HG02678 (cell line): ENCODE results near the gene MYBL2.
"Not testable (repeated sequence)": the region's sequence is repeated elsewhere in the genome, so short reads cannot be mapped to it uniquely, and the experiment has no call there.

Experiments
- ATAC-seq: cut with Tn5 transposase; IDR thresholded peaks from one replicate; pipeline ENCODE4 v1.9.1; 2021; ENCODE audit warnings: mild to moderate bottlenecking, moderate library complexity; ENCODE audit not compliant: unreplicated experiment

The MYBL2 gene

GRCh38 chr20:43749734-43750294 lies 82.9 kb downstream of the MYBL2 start:
- ATAC-seq = no peak

- no peak for ATAC-seq
Measured at GRCh38 chr20:43750774-43751166, 83.9 kb downstream of the MYBL2 start.

GRCh38 chr20:43751167-43752050 lies 84.5 kb downstream of the MYBL2 start:
- peak; percentile 75 for ATAC-seq

DNA sequence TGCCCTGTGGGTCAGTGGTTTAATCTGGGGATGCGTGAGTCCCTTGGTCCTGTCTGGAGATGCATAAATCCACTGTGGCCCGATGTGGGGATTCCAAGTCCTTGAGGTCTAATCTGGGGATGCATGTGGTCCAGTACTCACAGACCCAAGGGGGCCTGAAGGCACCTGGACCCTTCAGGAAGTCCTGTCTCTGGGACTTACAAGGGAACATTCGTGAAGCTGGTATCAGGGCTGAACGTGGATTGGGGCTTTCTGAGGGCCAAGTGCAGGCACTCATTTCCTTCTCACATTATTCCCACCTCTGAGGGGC lies 85.1 kb downstream of the MYBL2 start:
- no peak for ATAC-seq

DNA sequence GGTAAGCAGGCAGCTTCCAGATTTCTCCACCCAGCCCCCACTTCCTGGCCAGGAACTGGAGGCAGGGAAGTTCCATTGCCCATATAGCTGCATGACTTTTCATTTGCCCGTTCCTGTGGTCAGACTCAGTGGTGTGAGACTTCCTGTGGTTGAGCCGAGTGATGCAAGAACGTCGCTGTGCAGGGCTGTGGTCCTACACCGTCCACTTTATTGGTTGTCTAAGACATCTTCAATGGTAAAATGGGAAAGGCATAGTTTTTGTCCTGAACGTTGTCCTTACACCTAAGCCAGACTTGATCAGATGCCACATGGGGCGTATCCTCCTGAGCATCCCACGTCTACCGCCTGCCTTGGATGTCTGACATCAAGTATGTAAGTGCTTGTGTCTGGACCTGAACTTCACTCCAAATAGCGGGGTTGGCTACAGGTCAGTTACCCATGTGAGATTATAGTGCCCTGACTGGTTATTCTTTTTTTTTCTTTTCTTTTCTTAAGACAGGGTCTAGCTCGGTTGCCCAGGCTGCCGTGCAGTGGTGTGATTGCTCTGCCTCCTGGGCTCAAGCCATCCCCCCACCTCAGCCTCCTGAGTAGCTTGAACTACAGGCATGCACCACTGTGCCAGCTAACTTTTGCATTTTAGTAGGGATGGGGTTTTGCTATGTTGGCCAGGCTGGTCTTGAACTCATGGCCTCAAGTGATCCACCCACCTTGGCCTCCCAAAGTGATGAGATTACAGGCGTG lies 85.8 kb downstream of the MYBL2 start:
- ATAC-seq = peak; percentile 60

GRCh38 chr20:43755390-43755789 lies 88.5 kb downstream of the MYBL2 start:
- ATAC-seq = no peak

DNA sequence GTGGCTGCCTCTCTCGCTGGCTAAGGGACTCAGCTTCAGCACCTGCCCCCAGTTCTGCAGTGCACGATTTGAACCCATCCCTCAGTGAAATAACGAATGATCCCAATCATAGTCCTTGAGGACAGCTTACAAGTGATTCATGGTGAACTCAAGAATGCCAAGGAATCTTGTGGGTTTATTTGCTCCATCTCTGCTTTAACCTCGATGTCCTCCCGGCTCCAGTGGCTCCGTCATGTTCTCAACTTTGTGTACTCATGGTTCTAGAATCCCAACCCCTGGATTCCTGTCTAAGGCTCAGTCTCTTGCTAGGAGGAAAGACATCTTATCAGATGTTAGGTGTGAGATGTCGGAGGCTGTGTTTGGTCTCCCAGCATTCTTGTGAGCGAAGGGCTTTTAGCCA lies 88.9 kb downstream of the MYBL2 start:
- no peak for ATAC-seq

DNA sequence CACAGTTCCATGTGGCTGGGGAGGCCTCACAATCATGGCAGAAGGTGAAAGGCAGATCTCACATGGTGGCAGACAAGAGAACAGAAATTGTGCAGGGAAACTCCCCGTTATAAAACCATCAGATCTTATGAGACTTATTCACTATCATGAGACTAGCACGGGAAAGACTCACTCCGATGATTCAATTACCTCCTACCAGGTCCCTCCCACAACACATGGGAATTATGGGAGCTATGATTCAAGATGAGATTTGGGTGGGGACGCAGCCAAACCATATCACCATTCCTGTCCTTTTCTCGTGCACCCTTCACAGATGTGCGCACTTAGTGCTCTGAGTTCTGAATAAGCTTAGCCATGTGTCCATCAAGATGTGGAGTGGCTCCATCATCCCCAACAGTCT lies 91.0 kb downstream of the MYBL2 start:
- not testable (repeated sequence) for ATAC-seq

- ATAC-seq = no peak
Measured at GRCh38 chr20:43761386-43762340, 94.7 kb downstream of the MYBL2 start.

- no peak for ATAC-seq
Measured at GRCh38 chr20:43762911-43763310, 96.0 kb downstream of the MYBL2 start.

DNA sequence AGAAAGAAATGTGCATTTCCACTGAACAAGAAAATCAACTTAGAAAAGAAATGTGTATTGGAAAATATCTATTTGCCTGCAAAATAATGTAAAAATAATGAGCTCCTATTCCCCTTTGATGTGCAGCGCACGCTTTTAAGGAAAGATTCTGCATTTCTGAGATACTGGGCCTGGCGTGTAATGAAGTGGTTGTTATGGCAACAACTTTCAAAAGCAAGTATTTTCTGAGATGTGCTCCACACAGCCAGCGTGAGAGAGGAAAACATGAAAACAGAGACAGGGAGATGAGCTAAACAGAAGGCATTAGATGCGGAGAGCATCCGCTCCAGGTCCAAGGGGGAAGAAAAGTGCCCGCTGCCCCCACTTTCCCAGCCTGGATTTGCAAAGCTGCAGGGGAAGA lies 99.0 kb downstream of the MYBL2 start:
- ATAC-seq = no peak
